ENCODE results near the gene AKAP7.

GRCh38 chr6:131331873-131332781 lies 196.9 kb downstream of the AKAP7 start:
- TF ChIP-seq CTCF (IDR thresholded peaks at IDR 0.05; ENCODE audit: poor library complexity) (no peak), EZH2 (IDR thresholded peaks at IDR 0.05; ENCODE audit: borderline replicate concordance) (no peak), EZH2phosphoT487 (IDR thresholded peaks at IDR 0.05; ENCODE audit: low read depth, severe bottlenecking, unreplicated experiment) (no peak)
